ENCODE measurements around the gene THOC6. TPM values are rescaled to one million over a fixed set of nuclear protein-coding genes. Genes with fewer than 3 reads are reported as not detected.

The THOC6 gene
- total RNA-seq, 6 experiments from 2014 or later, result 18.2 to 21.6 (median 19.9) TPM

DNA sequence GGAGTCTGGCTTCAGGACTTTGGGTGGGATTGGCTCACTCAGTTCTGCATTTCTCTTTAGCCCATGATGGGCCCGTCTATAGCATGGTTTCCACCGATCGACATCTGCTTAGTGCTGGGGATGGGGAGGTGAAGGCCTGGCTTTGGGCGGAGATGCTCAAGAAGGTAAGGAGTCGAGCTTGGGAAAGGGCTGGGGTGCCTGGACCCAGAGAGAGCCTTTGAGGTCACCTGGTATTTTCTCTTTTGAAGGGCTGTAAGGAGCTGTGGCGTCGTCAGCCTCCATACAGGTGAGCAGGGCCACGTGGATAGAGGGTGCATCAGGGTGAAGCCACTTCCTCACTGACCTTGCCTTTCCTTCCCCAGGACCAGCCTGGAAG lies 2.2 kb downstream of the THOC6 start:
- H3K4me1 Mint-ChIP-seq (ENCODE audit: low read depth), result peaks cover 33% of the 10 kb centered on the region
- H3K9me3 Mint-ChIP-seq, result peaks cover 11% of the 10 kb centered on the region
- TF ChIP-seq, protein P1, sequence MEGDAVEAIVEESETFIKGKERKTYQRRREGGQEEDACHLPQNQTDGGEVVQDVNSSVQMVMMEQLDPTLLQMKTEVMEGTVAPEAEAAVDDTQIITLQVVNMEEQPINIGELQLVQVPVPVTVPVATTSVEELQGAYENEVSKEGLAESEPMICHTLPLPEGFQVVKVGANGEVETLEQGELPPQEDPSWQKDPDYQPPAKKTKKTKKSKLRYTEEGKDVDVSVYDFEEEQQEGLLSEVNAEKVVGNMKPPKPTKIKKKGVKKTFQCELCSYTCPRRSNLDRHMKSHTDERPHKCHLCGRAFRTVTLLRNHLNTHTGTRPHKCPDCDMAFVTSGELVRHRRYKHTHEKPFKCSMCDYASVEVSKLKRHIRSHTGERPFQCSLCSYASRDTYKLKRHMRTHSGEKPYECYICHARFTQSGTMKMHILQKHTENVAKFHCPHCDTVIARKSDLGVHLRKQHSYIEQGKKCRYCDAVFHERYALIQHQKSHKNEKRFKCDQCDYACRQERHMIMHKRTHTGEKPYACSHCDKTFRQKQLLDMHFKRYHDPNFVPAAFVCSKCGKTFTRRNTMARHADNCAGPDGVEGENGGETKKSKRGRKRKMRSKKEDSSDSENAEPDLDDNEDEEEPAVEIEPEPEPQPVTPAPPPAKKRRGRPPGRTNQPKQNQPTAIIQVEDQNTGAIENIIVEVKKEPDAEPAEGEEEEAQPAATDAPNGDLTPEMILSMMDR (IDR thresholded peaks at IDR 0.05), result no peak
- H3K27ac Mint-ChIP-seq, result peak overlapping the region; percentile 40
- peaks cover 64% of the 10 kb centered on the region for H3K27me3 Mint-ChIP-seq (ENCODE audit: insufficient read depth)
- H3K4me3 Mint-ChIP-seq, result no peak overlapping the region
- DNase-seq, result no peak
- peaks cover 41% of the 10 kb centered on the region for H3K36me3 Mint-ChIP-seq (ENCODE audit: low read depth)

DNA sequence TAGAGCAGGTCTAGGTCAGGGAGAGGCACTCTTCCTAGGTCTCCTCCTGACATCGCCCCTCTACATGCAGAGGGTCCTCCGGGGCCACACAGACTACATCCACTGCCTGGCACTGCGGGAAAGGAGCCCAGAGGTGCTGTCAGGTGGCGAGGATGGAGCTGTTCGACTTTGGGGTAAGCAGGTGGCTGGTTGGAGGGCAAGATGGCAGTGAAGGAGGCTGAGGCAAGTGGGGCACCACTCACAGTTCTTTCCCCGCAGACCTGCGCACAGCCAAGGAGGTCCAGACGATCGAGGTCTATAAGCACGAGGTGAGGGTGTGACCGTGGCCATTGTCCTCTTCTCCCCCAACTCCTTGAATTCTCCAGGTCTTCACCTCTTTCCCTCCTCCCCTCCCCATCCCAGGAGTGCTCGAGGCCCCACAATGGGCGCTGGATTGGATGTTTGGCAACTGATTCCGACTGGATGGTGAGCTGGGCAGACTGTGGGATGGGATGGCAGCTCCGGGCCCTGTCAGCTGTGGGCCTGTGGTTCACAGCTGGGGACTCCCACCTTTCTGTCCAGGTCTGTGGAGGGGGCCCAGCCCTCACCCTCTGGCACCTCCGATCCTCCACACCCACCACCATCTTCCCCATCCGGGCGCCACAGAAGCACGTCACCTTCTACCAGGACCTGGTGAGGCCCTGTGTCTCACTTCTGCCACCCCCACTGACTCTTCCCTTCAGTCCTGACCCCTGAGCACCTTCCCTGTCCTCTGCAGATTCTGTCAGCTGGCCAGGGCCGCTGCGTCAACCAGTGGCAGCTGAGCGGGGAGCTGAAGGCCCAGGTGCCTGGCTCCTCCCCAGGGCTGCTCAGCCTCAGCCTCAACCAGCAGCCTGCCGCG lies 3.0 kb downstream of the THOC6 start:
- TF ChIP-seq, protein P1 (IDR thresholded peaks at IDR 0.05), result no peak
- Mint-ChIP-seq H3K27me3 (ENCODE audit: insufficient read depth) (peaks cover 60% of the 10 kb centered on the region), H3K27ac (no peak overlapping the region), H3K4me1 (ENCODE audit: low read depth) (peaks cover 30% of the 10 kb centered on the region), H3K4me3 (no peak overlapping the region), H3K36me3 (ENCODE audit: low read depth) (peaks cover 32% of the 10 kb centered on the region), H3K9me3 (peaks cover 11% of the 10 kb centered on the region)
- DNase-seq, result no peak

DNA sequence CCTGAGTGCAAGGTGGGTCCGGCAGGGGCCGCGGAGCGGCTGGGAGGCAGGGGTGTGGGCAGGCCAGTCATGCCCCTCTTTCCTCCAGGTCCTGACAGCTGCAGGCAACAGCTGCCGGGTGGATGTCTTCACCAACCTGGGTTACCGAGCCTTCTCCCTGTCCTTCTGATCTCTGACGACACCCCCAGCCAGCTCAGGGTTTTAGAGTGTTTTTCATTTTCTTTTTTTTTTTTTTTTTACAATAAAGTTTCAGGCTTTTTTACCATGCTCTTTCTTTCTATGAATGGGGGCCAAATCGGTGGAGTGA lies 3.6 kb downstream of the THOC6 start:
- no peak for DNase-seq
- H3K4me3 Mint-ChIP-seq, result no peak overlapping the region
- H3K36me3 Mint-ChIP-seq (ENCODE audit: low read depth), result peaks cover 26% of the 10 kb centered on the region
- TF ChIP-seq, protein P1 (IDR thresholded peaks at IDR 0.05), result no peak
- H3K27me3 Mint-ChIP-seq (ENCODE audit: insufficient read depth), result peaks cover 58% of the 10 kb centered on the region
- peaks cover 11% of the 10 kb centered on the region for H3K9me3 Mint-ChIP-seq
- H3K4me1 Mint-ChIP-seq (ENCODE audit: low read depth), result peaks cover 24% of the 10 kb centered on the region
- 0 out of 2 replicates have a peak overlapping the region, but pooled peaks have one; percentile 18 for H3K27ac Mint-ChIP-seq

DNA sequence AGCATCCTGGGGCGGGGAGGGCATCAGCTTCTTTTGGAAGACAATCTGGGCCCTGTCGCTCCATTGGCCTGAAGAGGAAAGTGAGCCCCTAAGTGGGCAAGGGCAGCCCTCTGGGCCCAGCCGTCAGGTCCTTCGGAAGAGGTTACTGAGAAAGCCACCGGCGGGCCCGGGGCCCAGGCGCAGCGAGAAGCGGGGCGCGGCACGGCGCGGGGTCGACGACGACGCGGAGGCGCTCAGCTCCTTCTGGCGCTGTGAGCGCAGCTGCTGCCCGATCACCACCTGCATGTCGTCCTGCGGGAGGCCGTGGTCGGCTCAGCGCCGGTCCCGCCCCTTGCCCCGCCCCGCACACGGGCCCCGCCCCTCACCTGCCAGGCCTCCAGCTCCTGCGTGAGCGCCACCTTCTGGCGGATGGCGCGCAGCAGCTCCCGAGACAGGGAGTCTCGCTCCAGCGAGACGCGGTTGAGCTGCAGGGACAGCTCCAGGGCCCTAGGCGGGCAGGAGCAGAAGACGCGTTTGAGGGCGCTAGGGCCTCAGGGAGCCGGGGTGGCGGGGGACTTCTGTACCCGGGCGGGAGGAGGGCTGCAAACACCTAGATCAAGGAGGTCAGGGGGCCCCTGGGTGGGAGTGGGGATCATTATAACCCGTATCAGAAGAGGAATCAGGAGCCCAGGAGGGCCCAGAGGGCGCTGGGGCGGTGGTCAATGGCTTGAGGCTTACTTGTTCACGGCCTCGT lies 4.3 kb downstream of the THOC6 start:
- no peak overlapping the region for H3K4me3 Mint-ChIP-seq
- H3K27ac Mint-ChIP-seq, result no peak overlapping the region
- peaks cover 17% of the 10 kb centered on the region for H3K4me1 Mint-ChIP-seq (ENCODE audit: low read depth)
- peaks cover 11% of the 10 kb centered on the region for H3K9me3 Mint-ChIP-seq
- H3K36me3 Mint-ChIP-seq (ENCODE audit: low read depth), result peaks cover 19% of the 10 kb centered on the region
- peaks cover 54% of the 10 kb centered on the region for H3K27me3 Mint-ChIP-seq (ENCODE audit: insufficient read depth)
- peak; percentile 32 for DNase-seq
- TF ChIP-seq, protein P1 (IDR thresholded peaks at IDR 0.05), result peak; percentile 84

DNA sequence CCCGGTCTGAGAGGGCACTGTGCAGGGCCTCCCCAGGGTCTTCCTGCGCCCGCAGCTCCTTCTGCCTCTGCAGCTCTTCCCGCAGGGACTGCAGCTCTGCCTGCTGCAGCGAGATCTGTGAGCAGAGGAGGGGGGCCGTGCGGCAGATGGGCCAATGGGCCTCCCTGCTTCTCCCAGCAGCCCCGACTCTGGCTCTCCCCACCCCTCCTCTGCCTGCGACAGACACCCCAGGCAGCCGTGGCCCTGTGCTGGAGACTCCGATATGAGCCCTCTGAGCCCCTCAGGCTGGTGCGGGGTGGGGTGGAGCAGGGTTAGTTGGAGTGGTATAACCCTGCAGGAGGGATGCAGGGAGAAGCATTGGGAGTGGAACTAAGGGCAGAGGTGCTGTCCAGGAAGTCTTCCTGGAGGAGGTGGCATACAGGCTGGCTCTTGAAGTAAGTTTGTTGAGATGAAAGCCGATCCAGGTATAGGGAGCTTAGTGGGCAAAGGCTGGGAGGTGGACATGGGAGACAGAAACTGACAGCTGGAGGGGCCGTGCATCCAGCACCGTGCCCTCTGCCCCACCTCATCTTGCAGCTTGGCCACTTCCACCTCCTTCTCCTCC lies 5.0 kb downstream of the THOC6 start:
- TF ChIP-seq, protein P1 (IDR thresholded peaks at IDR 0.05), result no peak
- peak overlapping the region; percentile 15; the same call in 1 of the 2 replicates for H3K4me3 Mint-ChIP-seq
- peaks cover 6% of the 10 kb centered on the region for H3K9me3 Mint-ChIP-seq
- peaks cover 12% of the 10 kb centered on the region for H3K4me1 Mint-ChIP-seq (ENCODE audit: low read depth)
- H3K36me3 Mint-ChIP-seq (ENCODE audit: low read depth), result peaks cover 18% of the 10 kb centered on the region
- H3K27ac Mint-ChIP-seq, result no peak overlapping the region
- no peak for DNase-seq
- H3K27me3 Mint-ChIP-seq (ENCODE audit: insufficient read depth), result peaks cover 52% of the 10 kb centered on the region

All from HFFc6 (cell line).